ENCODE measurements around the gene HOPX. TPM values are rescaled to one million over a fixed set of nuclear protein-coding genes. Genes with fewer than 3 reads are reported as not detected.
"Not testable (repeated sequence)": the region's sequence is repeated elsewhere in the genome, so short reads cannot be mapped to it uniquely, and the experiment has no call there.

HOPX gene
- polyA plus RNA-seq, 1 experiment: not detected

- no peak for DNase-seq (ENCODE audit: low read depth)
- ChIA-PET CTCF (interaction anchor here (0.9 to 1.1 kb wide), 5 partner anchors 14 to 159 kb away, joined by 3 to 4 read pairs (median 3); no protein-coding TSS in a partner anchor), POLR2A (interaction anchor here (0.6 kb wide), 2 partner anchors 8 to 253 kb away, joined by 6 to 8 read pairs; no protein-coding TSS in a partner anchor)
- TF ChIP-seq CTCF (IDR thresholded peaks at IDR 0.05; ENCODE audit: insufficient read depth, low read depth, low read length): no peak
- Histone ChIP-seq H3K36me3 (ENCODE audit: control insufficient read depth, insufficient read depth, low read length) (no peaks in the 10 kb centered on the region), H3K4me3 (ENCODE audit: low read depth, low read length) (no peak overlapping the region), H3K27me3 (ENCODE audit: control insufficient read depth, insufficient read depth, low read length) (peaks cover 2% of the 10 kb centered on the region; the same call in 1 of the 2 replicates)
Observed at GRCh38 chr4:56640621-56641493, 40.2 kb downstream of the HOPX start.

GRCh38 chr4:56637791-56638190, 43.3 kb downstream of the HOPX start:
- TF ChIP-seq CTCF (IDR thresholded peaks at IDR 0.05; ENCODE audit: insufficient read depth, low read depth, low read length): no peak
- CTCF ChIA-PET: no interaction called here
- H3K27me3 ChIP-seq (ENCODE audit: control insufficient read depth, insufficient read depth, low read length): peaks cover under 1% of the 10 kb centered on the region; the same call in 1 of the 2 replicates
- POLR2A ChIA-PET: no interaction called here
- no peak overlapping the region for H3K4me3 ChIP-seq (ENCODE audit: low read depth, low read length)
- DNase-seq (ENCODE audit: low read depth): no peak
- H3K36me3 ChIP-seq (ENCODE audit: control insufficient read depth, insufficient read depth, low read length): no peaks in the 10 kb centered on the region

- no peak for DNase-seq (ENCODE audit: low read depth)
- no peak overlapping the region for H3K4me3 ChIP-seq (ENCODE audit: low read depth, low read length)
- no peak for TF ChIP-seq CTCF (IDR thresholded peaks at IDR 0.05; ENCODE audit: insufficient read depth, low read depth, low read length)
- ChIA-PET POLR2A (no interaction called here), CTCF (no interaction called here)
- H3K27me3 ChIP-seq (ENCODE audit: control insufficient read depth, insufficient read depth, low read length): peaks cover 1% of the 10 kb centered on the region; the same call in 1 of the 2 replicates
- H3K36me3 ChIP-seq (ENCODE audit: control insufficient read depth, insufficient read depth, low read length): no peaks in the 10 kb centered on the region
Observed at GRCh38 chr4:56637154-56637553, 43.9 kb downstream of the HOPX start.

- POLR2A ChIA-PET; DNase-seq (ENCODE audit: low read depth); H3K27me3 ChIP-seq (ENCODE audit: control insufficient read depth, insufficient read depth, low read length); H3K4me3 ChIP-seq (ENCODE audit: low read depth, low read length); H3K36me3 ChIP-seq (ENCODE audit: control insufficient read depth, insufficient read depth, low read length): not testable (repeated sequence)
- CTCF ChIA-PET: interaction anchor here (1.3 kb wide), 1 partner anchor 165 kb away, joined by 3 read pairs; no protein-coding TSS in a partner anchor
Observed at GRCh38 chr4:56634954-56635353, 46.1 kb downstream of the HOPX start.

GRCh38 chr4:56633486-56633885, 47.6 kb downstream of the HOPX start:
- POLR2A ChIA-PET: interaction anchor here (0.6 kb wide), 1 partner anchor 8 kb away, joined by 8 read pairs; no protein-coding TSS in a partner anchor

More at GRCh38 chr4:56633486-56633885, 47.6 kb downstream of the HOPX start:
- CTCF ChIA-PET: interaction anchor here (1.3 kb wide), 2 partner anchors 15 to 166 kb away, joined by 3 to 4 read pairs; no protein-coding TSS in a partner anchor
- peaks cover 1% of the 10 kb centered on the region for H3K27me3 ChIP-seq (ENCODE audit: control insufficient read depth, insufficient read depth, low read length)
- no peak overlapping the region for H3K4me3 ChIP-seq (ENCODE audit: low read depth, low read length)
- no peak for TF ChIP-seq CTCF (IDR thresholded peaks at IDR 0.05; ENCODE audit: insufficient read depth, low read depth, low read length)
- no peaks in the 10 kb centered on the region for H3K36me3 ChIP-seq (ENCODE audit: control insufficient read depth, insufficient read depth, low read length)
- no peak for DNase-seq (ENCODE audit: low read depth)

Measured in BJ (cell line).